HFFc6 (cell line): ENCODE data around the gene ZNF280D. TPM values are rescaled to one million over a fixed set of nuclear protein-coding genes. Genes with fewer than 3 reads are reported as not detected.

Source experiments
- DNase-seq: peaks from one replicate; pipeline ENCODE4 v3.0.0-alpha.2; 2018
- H3K27ac Mint-ChIP-seq: 2 replicates; pipeline ENCODE4 v1.8.0; 2020; ENCODE audit warnings: mild to moderate bottlenecking, mixed read lengths
- H3K27me3 Mint-ChIP-seq: 2 replicates; pipeline ENCODE4 v1.8.0; 2021; ENCODE audit warnings: mild to moderate bottlenecking, moderate library complexity, mixed read lengths; ENCODE audit not compliant: insufficient read depth
- H3K36me3 Mint-ChIP-seq: 2 replicates; pipeline ENCODE4 v1.8.0; 2021; ENCODE audit warnings: low read depth, mixed read lengths
- H3K4me1 Mint-ChIP-seq: 2 replicates; pipeline ENCODE4 v1.8.0; 2020; ENCODE audit warnings: low read depth, mixed read lengths
- H3K4me3 Mint-ChIP-seq: 2 replicates; pipeline ENCODE4 v1.8.0; 2020; ENCODE audit warnings: mild to moderate bottlenecking, moderate library complexity, mixed read lengths
- H3K9me3 Mint-ChIP-seq: 2 replicates; pipeline ENCODE4 v1.8.0; 2020; ENCODE audit warnings: mild to moderate bottlenecking, mixed read lengths
- total RNA-seq, 6 experiments: library from RNA; stranded (reverse); fragmentation: NEBNext Ultra II Directional; extraction: Animal tissue kit (Norgen Biotek cat#: 25700); gene quantifications; 2 replicates in 1 of 6; 3 replicates in 5 of 6; pipeline ENCODE4 v1.2.3, GENCODE V29; 2021
- TF ChIP-seq, protein P1 (sequence below): fragments of 200-600 bp; sonication (generic); IDR thresholded peaks from 2 replicates; pipeline ENCODE4 v1.5.0; 2021; ENCODE audit warnings: antibody characterized with exemption, mild to moderate bottlenecking

Gene ZNF280D
- total RNA-seq, 6 experiments from 2014 or later: 21.8 to 29.6 (median 25.5) TPM

DNA sequence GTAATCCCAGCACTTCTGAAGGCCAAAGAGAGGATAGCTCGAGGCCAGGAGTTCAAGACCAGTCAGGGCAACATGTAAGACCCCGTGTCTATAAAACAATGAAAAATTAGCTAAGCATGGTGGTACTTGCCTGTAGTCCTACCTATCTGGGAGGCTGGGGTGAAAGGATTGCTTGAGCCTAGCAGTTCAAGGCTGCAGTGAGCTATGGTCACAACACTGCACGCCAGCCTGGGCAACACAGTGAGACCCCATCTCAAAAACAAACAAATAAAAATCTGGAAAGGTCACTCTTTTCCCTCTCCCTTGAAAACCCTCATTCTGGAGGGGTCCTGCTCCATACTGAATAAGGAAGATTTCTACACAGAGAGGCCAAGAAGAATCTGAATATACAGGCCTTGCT is 43.5 kb upstream of the ZNF280D start:
- H3K27me3 Mint-ChIP-seq: peaks cover 3% of the 10 kb centered on the region; the same call in 1 of the 2 replicates
- H3K4me3 Mint-ChIP-seq: no peak overlapping the region
- DNase-seq: no peak
- peaks cover 20% of the 10 kb centered on the region for H3K4me1 Mint-ChIP-seq
- no peak overlapping the region for H3K27ac Mint-ChIP-seq
- H3K36me3 Mint-ChIP-seq: peaks cover 8% of the 10 kb centered on the region; the same call in 1 of the 2 replicates
- H3K9me3 Mint-ChIP-seq: peaks cover 6% of the 10 kb centered on the region
- TF ChIP-seq, protein P1, sequence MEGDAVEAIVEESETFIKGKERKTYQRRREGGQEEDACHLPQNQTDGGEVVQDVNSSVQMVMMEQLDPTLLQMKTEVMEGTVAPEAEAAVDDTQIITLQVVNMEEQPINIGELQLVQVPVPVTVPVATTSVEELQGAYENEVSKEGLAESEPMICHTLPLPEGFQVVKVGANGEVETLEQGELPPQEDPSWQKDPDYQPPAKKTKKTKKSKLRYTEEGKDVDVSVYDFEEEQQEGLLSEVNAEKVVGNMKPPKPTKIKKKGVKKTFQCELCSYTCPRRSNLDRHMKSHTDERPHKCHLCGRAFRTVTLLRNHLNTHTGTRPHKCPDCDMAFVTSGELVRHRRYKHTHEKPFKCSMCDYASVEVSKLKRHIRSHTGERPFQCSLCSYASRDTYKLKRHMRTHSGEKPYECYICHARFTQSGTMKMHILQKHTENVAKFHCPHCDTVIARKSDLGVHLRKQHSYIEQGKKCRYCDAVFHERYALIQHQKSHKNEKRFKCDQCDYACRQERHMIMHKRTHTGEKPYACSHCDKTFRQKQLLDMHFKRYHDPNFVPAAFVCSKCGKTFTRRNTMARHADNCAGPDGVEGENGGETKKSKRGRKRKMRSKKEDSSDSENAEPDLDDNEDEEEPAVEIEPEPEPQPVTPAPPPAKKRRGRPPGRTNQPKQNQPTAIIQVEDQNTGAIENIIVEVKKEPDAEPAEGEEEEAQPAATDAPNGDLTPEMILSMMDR: no peak

DNA sequence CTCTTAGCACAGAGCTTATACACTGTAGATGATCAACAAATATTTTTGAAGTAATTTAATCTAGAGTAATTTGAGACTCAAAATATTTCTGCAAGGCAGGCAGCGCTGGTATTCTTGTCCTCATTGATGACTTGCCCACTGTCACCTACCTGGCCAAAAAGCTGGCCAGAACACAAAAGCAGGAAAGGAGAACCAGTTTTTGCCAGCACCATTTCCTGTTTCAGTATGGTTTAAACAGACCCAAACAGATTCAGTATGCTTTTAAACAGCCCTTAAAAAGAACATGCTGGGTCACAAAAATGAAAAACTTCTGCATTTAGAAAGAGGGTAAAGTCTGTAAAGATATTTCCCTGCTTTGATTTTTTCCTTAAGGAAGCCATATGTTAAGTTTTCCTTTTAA is 42.3 kb upstream of the ZNF280D start:
- peaks cover 3% of the 10 kb centered on the region; the same call in 1 of the 2 replicates for H3K27me3 Mint-ChIP-seq
- H3K4me1 Mint-ChIP-seq: peaks cover 20% of the 10 kb centered on the region
- H3K36me3 Mint-ChIP-seq: peaks cover 5% of the 10 kb centered on the region; the same call in 1 of the 2 replicates
- no peak overlapping the region for H3K4me3 Mint-ChIP-seq
- DNase-seq: no peak
- TF ChIP-seq, protein P1: no peak
- H3K9me3 Mint-ChIP-seq: peaks cover 6% of the 10 kb centered on the region
- no peak overlapping the region for H3K27ac Mint-ChIP-seq

DNA sequence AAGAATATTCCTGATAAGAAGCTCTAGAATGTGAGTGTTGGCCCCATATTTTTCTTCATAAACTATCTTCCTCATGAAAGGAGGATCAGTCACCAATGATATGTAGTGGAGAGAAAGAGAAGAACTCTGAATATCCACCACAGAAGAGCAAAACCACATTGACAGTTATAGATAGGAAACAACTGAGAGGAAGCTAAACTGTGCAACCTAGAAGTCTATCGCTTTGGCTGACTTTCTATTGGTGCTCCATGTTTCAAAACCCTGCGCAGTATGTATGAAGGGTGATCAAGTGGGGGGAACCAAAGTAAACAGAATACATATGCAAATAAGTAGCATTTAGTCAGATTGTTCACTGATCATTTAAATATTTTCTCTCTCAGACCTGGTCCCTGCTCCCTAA is 41.0 kb upstream of the ZNF280D start:
- DNase-seq: no peak
- H3K4me1 Mint-ChIP-seq: peaks cover 20% of the 10 kb centered on the region
- no peaks in the 10 kb centered on the region for H3K9me3 Mint-ChIP-seq
- H3K4me3 Mint-ChIP-seq: no peak overlapping the region
- H3K27ac Mint-ChIP-seq: no peak overlapping the region
- peaks cover 3% of the 10 kb centered on the region; the same call in 1 of the 2 replicates for H3K27me3 Mint-ChIP-seq
- no peaks in the 10 kb centered on the region for H3K36me3 Mint-ChIP-seq
- TF ChIP-seq, protein P1: no peak

DNA sequence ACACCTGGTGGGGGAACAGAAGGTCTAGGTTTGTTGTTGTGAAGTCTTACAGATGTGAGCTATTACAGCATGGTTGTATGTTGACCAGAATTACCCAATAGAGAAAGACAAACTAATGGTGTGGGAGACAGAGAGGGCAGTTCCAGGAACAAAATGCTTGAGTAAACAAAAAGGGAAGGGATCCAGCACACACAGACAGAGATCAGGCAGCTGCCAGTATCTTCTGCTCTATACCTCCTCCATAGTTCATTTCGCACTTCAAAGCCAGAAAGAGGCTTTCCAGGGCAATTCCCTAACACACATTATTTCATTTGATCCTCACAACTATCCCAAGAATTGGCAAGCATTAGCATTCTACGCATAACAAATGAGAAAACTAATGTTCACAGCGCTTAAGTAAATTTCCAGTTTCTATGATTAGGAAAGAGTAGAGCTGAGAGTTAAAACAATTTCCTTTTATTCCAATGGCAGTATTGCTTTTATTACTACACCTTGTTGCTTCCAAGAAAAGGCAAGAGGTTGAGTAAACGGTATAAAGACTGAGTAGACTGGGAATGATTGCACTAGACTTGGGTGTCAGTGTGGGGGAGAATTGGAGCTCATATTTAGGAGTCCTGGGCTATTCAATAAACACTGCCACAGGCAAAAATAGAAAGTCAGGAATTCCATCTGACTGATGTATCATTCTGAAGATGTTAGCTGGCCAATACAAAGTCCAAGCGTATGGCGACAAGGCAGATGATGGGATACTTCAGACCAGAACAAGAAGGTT is 39.7 kb upstream of the ZNF280D start:
- Mint-ChIP-seq H3K9me3 (no peaks in the 10 kb centered on the region), H3K27ac (peak overlapping the region; percentile 39; the same call in 1 of the 2 replicates), H3K4me1 (peaks cover 20% of the 10 kb centered on the region), H3K36me3 (no peaks in the 10 kb centered on the region), H3K4me3 (peak overlapping the region; percentile 9; the same call in 1 of the 2 replicates), H3K27me3 (peaks cover 3% of the 10 kb centered on the region; the same call in 1 of the 2 replicates)
- TF ChIP-seq, protein P1: no peak
- peak; percentile 38 for DNase-seq

DNA sequence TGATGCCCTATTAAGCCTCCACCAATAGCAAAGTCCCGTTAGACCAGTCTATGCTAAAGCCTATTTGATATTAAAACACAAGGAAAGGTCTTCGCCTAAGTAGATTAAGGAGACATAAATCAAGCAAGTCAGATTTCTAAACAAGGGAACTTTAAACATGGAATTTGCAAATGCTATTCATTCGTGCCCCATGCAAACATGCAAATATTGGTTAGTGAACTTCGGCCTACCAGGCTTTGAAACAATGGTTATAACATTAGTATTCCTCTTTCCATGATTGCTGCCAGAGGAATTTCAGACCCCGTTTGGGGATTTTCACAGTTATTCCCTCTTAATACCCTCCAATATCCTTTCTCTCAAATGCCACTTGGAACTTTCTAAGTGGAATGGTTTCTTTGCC is 36.9 kb upstream of the ZNF280D start:
- TF ChIP-seq, protein P1: no peak
- Mint-ChIP-seq H3K4me1 (peaks cover 26% of the 10 kb centered on the region), H3K36me3 (no peaks in the 10 kb centered on the region), H3K27ac (no peak overlapping the region), H3K27me3 (peaks cover 3% of the 10 kb centered on the region; the same call in 1 of the 2 replicates), H3K4me3 (no peak overlapping the region), H3K9me3 (no peaks in the 10 kb centered on the region)
- no peak for DNase-seq
